K562 treated with DMSO at 1 percent for 24 hours (cell line): Measurements from ENCODE around the gene NECTIN3. TPM values are rescaled to one million over a fixed set of nuclear protein-coding genes. Genes with fewer than 3 reads are reported as not detected.

Source experiments
- total RNA-seq: library from RNA; unstranded; fragments of 300-600 nt; gene quantifications from 2 replicates; pipeline ENCODE4 v1.2.3, GENCODE V29; 2022; ENCODE audit warnings: low read depth; ENCODE audit not compliant: insufficient read depth

Gene NECTIN3
- 0.38 and 0.41 TPM in 2 replicates for total RNA-seq

GRCh38 chr3:111071257-111072030, at the start of gene NECTIN3:
Gene NECTIN3, plus strand, starts transcription at chr3:111071816. Its CDS starts 202 bp downstream, at chr3:111072018.

